ENCODE measurements around the gene ARFGEF2.
"Not testable (repeated sequence)": the region's sequence is repeated elsewhere in the genome, so short reads cannot be mapped to it uniquely, and the experiment has no call there.

Gene ARFGEF2

DNA sequence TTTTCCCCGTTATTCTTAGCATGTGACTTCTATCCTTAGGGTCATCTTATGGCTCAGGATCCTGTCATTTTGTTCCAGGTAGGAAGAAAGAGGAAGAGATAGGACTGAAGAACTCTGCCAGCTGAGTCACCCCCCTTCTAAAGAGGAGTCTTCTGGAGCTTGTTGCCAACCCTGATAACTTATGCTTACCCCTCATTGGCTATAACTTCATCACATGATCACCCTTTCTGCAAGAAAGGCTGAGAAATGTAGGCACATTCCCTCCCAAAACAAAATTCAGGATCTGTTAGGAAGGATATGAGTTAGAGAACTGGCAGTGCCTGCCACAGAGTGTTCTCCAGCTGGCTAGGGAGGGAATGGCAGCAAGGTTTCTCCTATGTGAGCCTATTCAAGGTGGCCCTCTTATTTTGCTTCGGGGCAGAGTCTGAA lies 35.6 kb downstream of the ARFGEF2 start:
- DNase-seq, result no peak

DNA sequence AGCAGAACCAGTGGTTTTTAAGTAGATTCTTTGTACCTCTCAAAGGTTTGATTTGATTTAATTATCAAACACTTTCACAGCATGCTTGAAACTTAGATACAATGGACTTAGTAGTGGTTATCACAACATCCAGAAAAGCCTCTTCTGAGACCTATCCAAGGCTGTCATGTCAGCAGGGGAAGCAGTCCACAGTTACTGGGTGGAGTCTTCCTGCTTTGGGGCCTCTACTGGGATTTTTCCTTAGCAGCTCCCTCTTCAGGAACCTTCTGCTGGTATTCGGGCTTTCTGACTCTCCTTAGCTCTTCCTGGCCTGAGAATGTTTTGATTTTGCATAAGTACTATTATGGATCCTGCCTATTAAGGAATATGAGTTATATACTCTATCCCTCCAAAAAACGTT lies 36.0 kb downstream of the ARFGEF2 start:
- DNase-seq, result no peak

- DNase-seq, result no peak
Observed at GRCh38 chr20:48958743-48959142, 37.2 kb downstream of the ARFGEF2 start.

- peak; percentile 14 for DNase-seq
Observed at GRCh38 chr20:48959899-48960550, 38.5 kb downstream of the ARFGEF2 start.

DNA sequence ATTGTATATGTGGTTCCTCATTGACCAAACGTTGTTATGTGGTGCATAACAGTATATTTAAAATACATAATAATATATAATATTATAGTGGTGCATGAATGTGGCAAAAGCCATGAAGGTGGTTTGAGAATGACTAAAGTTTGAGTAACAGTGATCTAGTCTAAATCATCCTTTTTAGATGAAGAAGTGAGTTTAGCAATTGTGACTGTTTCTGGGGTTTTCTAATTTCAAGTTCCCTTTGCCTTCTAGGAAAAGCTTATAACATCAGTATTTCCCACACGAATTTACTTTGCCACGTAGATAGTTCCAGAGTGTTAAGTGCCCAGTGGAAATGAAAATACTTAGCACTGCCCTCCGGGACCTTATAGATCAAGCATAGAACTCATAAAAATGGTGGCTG lies 40.9 kb downstream of the ARFGEF2 start:
- DNase-seq, result no peak

DNA sequence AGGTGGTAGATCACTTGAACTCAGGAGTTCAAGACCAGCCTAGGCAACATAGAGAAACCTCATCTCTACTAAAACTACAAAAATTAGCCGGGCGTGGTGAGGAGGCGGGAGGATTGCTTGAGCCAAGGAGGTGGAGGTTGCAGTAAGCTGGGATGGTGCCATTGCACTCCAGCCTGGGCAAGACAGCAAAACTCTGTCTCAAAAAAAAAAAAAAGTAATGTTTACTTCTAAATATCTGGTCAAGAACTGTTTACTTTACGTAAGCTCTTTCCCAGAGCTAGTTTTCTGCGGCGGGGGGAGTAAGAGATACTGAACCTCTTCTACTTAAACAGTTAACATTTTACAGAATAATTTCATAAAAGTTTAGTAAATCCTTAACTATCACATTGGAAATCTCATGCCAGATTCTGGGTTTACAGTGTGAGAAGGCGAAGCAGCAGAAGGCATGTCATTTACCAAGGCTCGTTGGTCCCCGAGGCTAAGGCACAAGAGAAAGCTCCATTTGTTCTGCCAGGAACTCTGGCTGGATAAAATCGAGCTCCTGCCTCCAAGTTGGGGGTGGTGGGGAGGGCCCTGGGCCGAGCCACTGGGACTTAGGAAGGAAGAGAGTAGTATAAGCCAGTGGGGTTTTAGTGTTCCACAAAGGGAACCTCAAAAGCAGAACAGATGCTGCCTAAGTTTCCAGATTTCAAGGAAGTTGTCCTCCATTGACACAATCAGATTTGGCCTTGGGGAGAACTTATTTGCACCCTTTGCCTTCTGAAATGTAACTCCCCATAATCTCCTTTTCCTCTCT lies 41.7 kb downstream of the ARFGEF2 start:
- no peak for DNase-seq

GRCh38 chr20:48965189-48965910 lies 43.8 kb downstream of the ARFGEF2 start:
- DNase-seq, result peak; percentile 77

DNA sequence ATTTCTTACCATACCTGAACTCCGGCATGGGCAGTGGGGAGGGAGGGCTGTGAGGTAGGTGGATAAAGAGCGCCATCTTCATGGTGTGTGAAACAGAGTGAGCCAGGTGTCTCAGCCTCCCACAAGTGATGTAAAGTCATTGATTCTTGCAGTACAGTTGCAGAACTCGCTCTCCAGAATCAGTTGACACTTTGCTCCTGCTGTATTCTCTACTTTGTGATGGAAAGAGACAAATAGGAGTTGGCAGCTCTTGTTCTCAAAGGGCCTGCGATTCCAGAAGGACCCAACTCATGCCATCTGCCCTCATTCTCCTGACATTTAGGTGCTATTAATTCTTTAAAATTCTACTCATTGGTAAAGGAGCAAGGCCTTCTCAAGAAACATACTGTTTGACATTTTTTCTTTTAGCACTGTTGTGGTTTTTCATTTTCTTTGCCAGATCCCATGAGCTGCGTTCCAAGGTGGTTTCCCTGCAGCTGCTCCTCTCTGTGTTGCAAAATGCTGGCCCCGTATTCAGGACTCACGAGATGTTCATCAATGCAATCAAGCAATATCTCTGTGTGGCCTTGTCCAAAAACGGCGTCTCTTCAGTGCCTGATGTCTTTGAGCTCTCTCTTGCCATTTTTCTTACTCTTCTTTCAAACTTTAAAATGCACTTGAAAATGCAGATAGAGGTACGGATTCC lies 49.3 kb downstream of the ARFGEF2 start:
- no peak for DNase-seq

- no peak for DNase-seq
Observed at GRCh38 chr20:48971956-48972355, 50.4 kb downstream of the ARFGEF2 start.

DNA sequence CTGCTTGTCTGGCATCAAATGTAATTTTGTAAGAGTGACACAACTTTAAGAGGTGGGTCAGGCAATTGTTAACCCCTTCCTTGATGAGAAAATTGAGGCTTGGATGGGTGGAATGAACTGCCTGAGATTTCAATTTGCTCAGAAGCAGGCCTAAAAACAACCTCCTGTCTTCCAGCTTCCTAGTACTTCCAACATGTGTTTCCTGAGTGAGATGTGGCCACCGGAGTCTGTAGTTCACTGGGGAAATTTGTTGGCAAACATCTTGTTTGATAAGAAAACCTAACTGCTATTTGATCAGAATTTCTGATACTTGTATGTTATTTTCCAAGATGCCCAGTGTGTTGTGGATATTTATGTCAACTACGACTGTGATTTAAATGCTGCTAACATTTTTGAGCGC lies 51.3 kb downstream of the ARFGEF2 start:
- no peak for DNase-seq

- no peak for DNase-seq
Observed at GRCh38 chr20:48975955-48976354, 54.4 kb downstream of the ARFGEF2 start.

DNA sequence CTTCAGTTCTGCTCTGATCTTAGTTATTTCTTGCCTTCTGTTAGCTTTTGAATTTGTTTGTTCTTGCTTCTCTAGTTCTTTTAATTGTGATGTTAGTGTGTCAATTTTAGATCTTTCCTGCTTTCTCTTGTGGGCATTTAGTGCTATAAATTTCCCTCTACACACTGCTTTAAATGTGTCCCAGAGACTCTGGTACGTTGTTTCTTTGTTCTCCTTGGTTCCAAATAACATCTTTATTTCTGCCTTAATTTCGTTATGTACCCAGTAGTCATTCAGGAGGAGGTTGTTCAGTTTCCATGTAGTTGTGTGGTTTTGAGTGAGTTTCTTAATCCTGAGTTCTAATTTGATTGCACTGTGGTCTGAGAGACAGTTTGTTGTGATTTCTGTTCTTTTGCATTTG lies 58.5 kb downstream of the ARFGEF2 start:
- DNase-seq, result not testable (repeated sequence)

DNA sequence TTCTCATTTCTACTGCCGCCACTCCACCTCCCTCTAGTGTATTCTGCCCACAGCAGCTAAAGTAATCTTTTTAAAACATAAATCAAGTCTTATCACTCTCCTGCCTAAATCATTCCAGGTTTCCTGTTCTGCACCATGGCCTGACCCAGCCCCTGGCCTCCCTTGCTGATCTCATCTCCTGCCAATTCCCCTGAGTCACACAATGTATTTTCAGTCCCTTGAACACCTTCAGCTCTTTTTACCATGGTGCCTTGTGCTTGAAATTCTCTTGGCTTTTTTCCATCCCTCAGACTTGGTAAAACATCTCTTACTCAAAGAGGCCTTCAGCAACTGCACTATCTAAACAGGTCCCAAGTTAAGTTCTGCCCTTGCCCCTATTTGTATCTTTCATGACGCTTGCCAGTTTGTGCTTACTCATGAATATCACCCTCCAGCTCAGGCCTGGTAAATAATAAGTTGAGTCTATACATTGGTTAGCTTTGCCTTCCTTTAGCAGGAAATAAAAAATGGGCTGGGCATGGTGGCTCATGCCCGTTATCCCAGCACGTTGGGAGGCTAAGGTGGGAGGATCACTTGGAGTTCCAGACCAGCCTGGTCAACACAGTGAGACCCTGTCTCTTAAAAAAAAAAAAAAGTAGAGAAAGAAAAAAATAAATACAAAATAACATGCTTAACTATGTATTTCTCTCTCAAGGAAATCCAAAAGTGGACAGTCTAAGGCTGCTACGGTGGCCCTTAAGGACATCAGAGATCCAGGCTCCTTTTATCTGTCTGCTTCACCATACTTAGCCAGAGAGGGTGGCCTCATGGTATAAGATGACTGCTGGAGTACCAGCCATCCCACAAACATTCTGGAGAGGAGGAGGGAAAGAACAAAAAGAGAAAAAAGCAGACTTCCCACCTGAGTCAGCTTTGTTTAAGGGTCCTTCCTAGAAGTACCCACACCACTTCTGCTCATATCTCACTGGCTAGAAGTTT lies 62.2 kb downstream of the ARFGEF2 start:
- peak; percentile 85 for DNase-seq

DNA sequence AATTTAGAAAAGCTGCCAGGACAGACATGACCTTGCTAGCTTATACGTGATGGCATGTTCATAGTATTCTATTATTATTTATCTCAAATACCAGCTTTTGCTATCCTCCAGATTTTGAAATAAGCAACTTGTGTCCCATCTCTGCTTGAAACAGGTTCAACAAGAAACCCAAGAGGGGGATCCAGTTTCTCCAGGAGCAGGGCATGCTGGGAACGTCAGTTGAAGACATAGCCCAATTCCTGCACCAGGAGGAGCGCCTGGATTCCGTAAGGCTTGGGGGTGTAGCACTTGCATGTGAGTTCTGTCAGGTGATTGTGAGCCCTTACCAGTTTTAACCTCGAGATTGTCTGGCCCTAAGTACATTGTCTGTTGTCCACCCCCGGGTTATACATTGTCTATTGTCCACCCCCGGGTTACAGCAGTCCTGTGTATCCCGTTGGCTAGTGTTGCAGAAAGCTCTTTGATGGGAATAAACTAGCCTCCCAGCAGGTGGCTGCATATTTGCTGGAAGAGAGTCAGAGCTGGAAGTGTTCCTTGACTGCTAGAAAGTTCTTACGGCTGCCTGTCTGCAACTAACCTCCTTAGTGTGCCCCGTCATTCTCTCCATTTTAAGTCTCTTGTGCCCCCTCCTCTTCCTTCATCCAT lies 63.2 kb downstream of the ARFGEF2 start:
- DNase-seq, result no peak

GRCh38 chr20:48986899-48987298 lies 65.4 kb downstream of the ARFGEF2 start:
- DNase-seq, result no peak

DNA sequence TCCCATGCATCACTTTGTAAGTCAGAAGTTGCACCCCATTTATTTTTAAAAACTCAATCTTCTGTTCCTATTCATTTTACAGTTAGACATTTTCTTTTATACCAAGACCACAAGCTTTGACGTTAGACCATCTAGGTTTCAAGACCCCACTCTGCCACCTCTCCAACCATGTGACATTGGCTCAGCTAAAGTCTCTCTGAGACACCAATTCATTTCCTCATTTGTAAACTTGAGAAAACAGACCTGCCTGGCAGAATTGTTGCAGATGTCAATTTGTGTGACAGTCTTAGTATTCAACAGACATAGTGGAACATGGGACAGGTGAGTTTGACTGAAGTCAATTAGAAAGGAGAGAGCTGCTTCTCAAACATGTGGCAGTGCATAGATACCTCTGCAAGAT lies 69.0 kb downstream of the ARFGEF2 start:
- no peak for DNase-seq

GRCh38 chr20:48995589-48995988 lies 74.1 kb downstream of the ARFGEF2 start:
- DNase-seq, result no peak

GRCh38 chr20:48999890-49000870 lies 78.7 kb downstream of the ARFGEF2 start:
- DNase-seq, result no peak

- no peak for DNase-seq
Observed at GRCh38 chr20:49001741-49002140, 80.2 kb downstream of the ARFGEF2 start.

- no peak for DNase-seq
Observed at GRCh38 chr20:49006446-49006980, 85.0 kb downstream of the ARFGEF2 start.

Data from fibroblast of upper back skin (primary cell).